Gastroesophageal sphincter (tissue), 3 donors: ENCODE measurements around the gene SRPRA.

Source experiments
- CTCF ChIP-seq, 4 experiments: fragments of 200-600 bp in 2 of 4; fragments of 450-650 bp in 2 of 4; sonication (generic) in 1 of 4; IDR thresholded peaks; one replicate each; pipeline ENCODE4 v1.5.1; 2017 to 2019; ENCODE audit warnings: antibody characterized with exemption in 4 of 4, mild to moderate bottlenecking in 2 of 4, moderate library complexity in 2 of 4
- POLR2A ChIP-seq, 2 donors: fragments of 450-650 bp; IDR thresholded peaks; one replicate each; pipeline ENCODE4 v1.6.1; 2017; ENCODE audit warnings: antibody characterized with exemption in 2 of 2, mild to moderate bottlenecking in 2 of 2, moderate library complexity in 1 of 2

DNA sequence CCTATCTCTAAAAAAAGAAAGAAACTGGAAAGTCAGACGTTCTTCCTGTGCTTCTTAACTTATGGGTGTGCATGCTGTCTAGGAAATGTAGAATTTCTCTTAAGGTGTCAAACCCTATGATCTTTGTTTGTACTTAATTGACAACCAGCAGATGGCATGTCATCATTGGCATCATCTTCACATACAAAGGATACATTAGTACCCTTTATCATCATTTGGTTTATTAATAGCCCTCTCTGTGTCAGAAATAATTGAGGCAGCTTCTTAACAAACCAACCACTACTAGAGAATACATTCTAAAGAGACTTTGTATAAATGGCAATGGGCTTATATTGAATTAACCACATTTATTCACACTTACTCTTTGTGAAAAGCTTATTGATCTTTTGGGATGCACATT is 13.9 kb downstream of the SRPRA start:
- no peak for TF ChIP-seq CTCF (IDR thresholded peaks at IDR 0.05)
- no peak for TF ChIP-seq POLR2A (IDR thresholded peaks at IDR 0.05)
